Glomerular visceral epithelial cell (primary cell): ENCODE results near the gene BPIFB4.

Experiments
- DNase-seq: peaks from one replicate; pipeline ENCODE4 v3.0.0-alpha.2; 2016; ENCODE audit errors: extremely low spot score

BPIFB4 gene

GRCh38 chr20:33062105-33062824 is 17.2 kb upstream of the BPIFB4 start:
- DNase-seq, result no peak

GRCh38 chr20:33062825-33063149 is 16.7 kb upstream of the BPIFB4 start:
- DNase-seq, result no peak

DNA sequence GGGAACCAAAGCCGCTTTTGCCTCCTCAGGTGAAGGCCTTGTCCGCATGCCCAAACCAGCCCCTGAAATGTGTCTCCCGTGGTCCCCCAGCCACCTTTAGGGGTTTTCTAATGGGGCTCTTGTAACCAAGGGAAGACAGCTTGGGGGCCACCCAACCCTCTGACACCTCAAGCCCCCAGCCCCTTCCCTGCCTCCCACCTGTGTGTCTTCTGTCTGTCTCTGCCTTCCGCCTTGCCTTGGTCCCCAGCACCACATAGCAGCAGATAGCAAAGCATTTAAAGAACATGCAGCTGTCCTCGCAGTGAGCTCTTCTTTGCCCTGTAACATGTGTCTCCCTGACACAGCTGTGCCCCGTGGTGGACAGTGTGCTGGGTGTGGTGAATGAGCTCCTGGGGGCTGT is 16.2 kb upstream of the BPIFB4 start:
- DNase-seq, result no peak

- DNase-seq, result no peak
These were observed 14.7 kb upstream of the BPIFB4 start for GRCh38 chr20:33064572-33065287.

DNA sequence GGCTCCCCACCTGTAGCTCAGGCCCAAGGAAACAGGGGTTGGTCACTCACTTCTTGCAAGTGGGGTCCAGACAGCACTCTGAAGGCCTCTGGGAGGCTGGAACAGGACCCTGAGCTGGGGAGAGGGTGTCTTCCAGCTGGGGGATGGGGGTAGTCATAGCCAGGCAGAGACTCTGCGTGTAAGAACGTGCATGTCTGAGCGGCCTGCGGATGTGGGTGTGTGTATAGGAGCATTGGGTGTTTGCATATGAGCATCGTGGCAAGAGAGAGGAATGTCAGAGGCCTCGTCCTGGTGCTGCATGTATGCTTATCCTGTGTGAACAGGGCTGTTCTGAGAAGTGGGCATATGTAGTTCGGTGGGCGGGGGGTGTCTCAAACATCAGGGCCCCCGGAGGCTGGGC is 13.7 kb upstream of the BPIFB4 start:
- DNase-seq, result no peak

DNA sequence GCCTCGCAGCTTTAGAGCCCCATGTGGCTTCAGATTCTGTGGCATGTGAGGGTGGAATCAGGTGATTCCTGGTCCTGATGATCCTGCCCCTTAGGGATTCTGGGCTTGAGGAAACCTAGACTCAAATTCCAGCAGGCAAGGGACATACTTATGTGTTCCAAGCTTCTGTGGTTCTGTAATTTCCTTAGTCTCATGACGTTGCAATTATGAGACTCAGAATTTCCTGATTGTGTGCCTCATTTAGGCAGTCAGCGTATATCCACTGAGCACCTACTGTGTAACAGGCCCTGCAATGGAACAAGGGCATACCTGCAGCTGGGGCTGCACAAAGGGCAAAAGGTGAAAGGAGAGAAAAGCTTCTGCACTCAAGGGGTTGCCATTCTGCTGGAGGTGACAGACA is 11.6 kb upstream of the BPIFB4 start:
- DNase-seq, result no peak

DNA sequence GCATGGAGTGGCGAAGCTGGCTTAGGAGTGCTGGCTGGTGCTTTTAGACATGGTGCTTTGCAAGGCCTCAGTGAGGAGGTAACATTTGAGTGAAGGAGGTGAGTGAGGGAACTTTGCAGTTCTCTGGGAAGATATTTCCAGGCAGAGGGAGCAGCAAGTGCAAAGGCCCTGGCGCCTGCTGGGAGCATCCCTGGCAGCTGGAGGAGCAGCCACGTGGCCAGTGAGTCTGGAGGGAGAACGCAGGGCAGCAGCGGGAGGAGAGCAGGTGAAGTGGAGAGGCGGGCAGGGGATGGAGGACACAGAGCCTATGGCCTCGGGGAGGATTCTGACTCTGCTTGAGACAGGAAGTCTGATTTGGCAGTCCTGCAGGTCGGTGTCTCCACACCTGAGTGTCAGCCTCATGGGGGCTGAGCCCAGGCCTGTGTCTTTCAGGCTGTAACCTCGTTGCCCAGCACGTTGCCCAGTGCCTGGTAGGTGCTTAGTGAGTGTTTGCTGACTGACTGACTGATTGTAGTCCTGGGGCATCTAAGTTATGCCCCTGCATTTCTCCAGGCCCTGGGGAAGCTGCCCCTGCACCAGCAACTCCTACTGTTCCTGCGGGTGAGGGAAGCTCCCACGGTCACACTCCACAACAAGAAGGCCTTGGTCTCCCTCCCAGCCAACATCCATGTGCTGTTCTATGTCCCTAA is 11.0 kb upstream of the BPIFB4 start:
- DNase-seq, result no peak

- DNase-seq, result no peak
These were observed 9.8 kb upstream of the BPIFB4 start for GRCh38 chr20:33069673-33070072.

- no peak for DNase-seq
These were observed 9.1 kb upstream of the BPIFB4 start for GRCh38 chr20:33070111-33071053.

GRCh38 chr20:33071198-33071597 is 8.2 kb upstream of the BPIFB4 start:
- DNase-seq, result no peak

DNA sequence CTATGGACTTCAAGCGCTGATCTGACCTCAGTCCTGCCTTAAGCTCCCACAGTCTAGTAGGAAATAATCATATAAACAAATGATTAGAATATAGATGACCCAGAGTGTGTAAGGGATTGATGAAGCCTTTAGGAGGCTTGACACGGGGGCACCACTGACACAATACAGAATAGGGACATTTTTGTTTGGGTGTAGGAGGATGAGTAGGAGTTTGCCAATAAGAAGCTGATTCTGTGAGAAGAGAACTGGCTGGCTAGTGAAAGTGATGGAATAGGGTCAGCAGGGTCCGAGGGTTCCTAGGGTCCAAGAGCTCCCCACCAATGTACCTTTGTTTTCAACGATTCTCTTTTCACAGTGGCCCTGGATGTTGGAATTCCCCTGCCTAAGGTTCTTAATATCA is 7.1 kb upstream of the BPIFB4 start:
- no peak for DNase-seq

GRCh38 chr20:33072813-33073212 is 6.6 kb upstream of the BPIFB4 start:
- DNase-seq, result no peak

- no peak for DNase-seq
These were observed 4.8 kb upstream of the BPIFB4 start for GRCh38 chr20:33074675-33075074.

GRCh38 chr20:33075281-33075680 is 4.2 kb upstream of the BPIFB4 start:
- DNase-seq, result no peak

GRCh38 chr20:33076662-33077372 is 2.6 kb upstream of the BPIFB4 start:
- DNase-seq, result no peak

GRCh38 chr20:33081411-33082154 is 2.1 kb downstream of the BPIFB4 start:
- no peak for DNase-seq

DNA sequence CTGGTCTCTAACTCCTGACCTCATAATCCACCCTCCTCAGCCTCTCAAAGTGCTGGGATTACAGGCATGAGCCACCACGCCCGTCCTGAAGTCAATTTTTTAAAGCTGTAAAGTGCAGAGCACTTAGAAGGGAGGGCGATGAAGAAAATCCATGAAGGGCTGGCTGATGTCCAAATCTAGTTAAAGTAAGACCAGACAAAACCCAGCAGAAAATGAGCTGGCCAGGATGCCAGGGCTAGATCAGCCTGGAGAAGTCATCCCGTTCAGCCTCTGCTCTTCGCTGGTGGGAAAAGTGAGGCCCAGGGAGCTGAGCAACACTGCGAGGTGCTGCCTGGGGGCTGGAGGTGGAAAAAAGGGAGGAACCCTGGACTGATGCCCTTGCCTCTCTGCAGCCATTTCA is 3.1 kb downstream of the BPIFB4 start:
- no peak for DNase-seq

DNA sequence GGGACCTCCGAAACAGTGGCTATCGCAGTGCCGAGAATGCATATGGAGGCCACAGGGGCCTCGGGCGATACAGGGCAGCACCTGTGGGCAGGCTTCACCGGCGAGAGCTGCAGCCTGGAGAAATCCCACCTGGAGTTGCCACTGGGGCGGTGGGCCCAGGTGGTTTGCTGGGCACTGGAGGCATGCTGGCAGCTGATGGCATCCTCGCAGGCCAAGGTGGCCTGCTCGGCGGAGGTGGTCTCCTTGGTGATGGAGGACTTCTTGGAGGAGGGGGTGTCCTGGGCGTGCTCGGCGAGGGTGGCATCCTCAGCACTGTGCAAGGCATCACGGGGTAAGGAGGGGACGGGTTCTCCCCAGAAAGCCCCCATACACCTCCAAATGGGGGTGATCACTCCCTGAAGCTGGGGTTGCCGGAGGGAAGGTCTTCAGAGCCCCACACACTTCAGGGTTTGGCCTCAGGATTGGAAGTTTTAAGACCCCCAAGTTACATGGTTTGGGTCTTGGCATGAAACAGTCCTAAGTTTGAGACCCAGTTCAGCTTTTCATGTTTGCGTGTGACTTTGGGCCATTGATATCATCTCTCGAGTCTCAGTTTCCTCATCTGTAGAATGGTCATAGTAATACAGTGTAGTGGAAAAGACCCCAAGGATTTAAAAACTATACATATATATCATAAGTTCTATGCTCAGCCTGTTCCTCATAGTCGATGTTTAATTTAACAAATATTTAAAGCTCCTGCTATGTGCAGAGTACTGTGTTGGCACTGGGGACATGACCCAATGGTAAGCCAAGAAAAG is 4.3 kb downstream of the BPIFB4 start:
- no peak for DNase-seq

DNA sequence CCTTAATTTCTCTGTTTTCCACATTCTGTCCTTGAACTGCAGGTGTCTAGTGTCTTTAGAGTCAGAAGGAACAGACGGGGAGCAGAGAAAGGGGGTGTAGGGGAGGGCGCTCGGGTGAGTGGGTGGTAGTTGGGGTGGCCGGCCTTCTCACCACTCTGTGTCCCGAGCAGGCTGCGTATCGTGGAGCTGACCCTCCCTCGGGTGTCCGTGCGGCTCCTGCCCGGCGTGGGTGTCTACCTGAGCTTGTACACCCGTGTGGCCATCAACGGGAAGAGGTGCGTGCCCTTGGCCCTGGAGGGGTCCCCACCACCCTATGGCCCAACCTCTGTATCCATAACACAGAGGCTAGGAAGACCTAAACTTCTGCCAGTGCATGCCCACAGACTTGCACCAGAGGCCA is 5.3 kb downstream of the BPIFB4 start:
- no peak for DNase-seq
